Body of pancreas (tissue), 4 donors: ENCODE measurements around the gene PAN2.

Experiments used
- POLR2A ChIP-seq, 3 donors: fragments of 450-650 bp; IDR thresholded peaks; one replicate each; pipeline ENCODE4 v1.6.1; 2016; ENCODE audit warnings: antibody characterized with exemption in 3 of 3, mild to moderate bottlenecking in 2 of 3
- TF ChIP-seq, protein P1 (sequence below), 7 experiments: fragments of 450-650 bp in 4 of 7; fragments of 200-600 bp in 3 of 7; sonication (generic) in 3 of 7; IDR thresholded peaks; one replicate each; pipeline ENCODE4 v1.5.1; 2016 to 2019; ENCODE audit warnings: antibody characterized with exemption in 7 of 7

DNA sequence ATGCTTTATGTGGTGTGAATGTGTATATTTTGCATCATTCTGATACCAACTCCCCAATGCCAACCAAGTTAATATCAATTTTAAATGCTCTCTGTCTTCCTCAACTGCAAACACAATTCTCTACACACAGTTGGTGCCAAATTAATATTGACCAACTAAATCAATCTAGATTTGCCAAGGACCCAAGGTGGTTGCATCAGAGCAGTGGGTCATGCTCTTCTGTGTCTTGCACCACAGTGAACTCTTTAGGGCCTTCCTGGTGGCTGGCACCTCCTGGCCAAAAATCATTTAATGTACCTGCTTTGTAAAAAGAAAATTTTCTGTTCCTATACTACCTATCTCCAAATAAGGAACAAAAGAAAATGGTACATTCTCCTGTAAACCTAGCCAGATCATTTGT, 53.0 kb downstream of the PAN2 start:
- TF ChIP-seq, protein P1, sequence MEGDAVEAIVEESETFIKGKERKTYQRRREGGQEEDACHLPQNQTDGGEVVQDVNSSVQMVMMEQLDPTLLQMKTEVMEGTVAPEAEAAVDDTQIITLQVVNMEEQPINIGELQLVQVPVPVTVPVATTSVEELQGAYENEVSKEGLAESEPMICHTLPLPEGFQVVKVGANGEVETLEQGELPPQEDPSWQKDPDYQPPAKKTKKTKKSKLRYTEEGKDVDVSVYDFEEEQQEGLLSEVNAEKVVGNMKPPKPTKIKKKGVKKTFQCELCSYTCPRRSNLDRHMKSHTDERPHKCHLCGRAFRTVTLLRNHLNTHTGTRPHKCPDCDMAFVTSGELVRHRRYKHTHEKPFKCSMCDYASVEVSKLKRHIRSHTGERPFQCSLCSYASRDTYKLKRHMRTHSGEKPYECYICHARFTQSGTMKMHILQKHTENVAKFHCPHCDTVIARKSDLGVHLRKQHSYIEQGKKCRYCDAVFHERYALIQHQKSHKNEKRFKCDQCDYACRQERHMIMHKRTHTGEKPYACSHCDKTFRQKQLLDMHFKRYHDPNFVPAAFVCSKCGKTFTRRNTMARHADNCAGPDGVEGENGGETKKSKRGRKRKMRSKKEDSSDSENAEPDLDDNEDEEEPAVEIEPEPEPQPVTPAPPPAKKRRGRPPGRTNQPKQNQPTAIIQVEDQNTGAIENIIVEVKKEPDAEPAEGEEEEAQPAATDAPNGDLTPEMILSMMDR (IDR thresholded peaks at IDR 0.05), result no peak
- TF ChIP-seq POLR2A (IDR thresholded peaks at IDR 0.05), result no peak
